HG03025 (cell line): Measurements from ENCODE around the gene LTB4R2.
"Not testable (repeated sequence)": the region's sequence is repeated elsewhere in the genome, so short reads cannot be mapped to it uniquely, and the experiment has no call there.

Experiments
- ATAC-seq: cut with Tn5 transposase; IDR thresholded peaks from one replicate; pipeline ENCODE4 v1.9.1; 2021; ENCODE audit warnings: mild to moderate bottlenecking, moderate library complexity; ENCODE audit not compliant: unreplicated experiment, low FRiP score

LTB4R2 gene

DNA sequence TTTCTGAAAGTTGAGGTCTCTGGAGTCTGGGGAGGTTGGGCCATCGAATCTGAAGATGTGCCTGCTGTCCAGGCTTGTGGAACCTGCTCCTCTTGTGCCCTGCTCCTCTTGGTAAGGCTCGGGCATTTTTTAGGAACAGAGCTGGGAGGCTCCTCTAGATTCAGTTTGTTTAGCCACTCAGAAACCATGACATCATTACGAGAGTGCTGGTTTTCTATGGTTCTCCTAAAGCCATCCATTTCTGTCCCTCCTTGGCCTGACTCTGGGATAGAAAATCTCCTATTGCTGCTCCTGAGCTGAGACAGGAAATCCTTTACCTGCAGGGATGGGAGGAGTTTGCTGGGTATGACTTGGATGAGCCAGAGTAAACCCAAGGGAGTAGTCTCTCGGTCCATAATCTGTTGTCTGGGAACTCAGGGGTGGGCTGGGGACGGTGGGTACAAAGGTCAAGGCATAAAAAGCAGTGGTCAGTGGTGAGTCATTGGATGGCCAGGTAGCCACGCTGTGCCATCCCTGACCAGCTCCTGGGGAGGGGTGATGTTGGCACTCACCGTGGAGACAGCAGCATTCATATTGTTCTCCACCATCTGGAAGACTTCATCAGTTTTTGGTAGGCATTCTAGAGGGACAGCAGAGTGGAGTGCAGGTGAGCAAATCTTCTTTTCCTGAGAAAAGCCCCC, 27.3 kb downstream of the LTB4R2 start:
- ATAC-seq = no peak

GRCh38 chr14:24337824-24338175, 27.9 kb downstream of the LTB4R2 start:
- ATAC-seq = no peak

- ATAC-seq = no peak
Measured at GRCh38 chr14:24338843-24339242, 28.9 kb downstream of the LTB4R2 start.

DNA sequence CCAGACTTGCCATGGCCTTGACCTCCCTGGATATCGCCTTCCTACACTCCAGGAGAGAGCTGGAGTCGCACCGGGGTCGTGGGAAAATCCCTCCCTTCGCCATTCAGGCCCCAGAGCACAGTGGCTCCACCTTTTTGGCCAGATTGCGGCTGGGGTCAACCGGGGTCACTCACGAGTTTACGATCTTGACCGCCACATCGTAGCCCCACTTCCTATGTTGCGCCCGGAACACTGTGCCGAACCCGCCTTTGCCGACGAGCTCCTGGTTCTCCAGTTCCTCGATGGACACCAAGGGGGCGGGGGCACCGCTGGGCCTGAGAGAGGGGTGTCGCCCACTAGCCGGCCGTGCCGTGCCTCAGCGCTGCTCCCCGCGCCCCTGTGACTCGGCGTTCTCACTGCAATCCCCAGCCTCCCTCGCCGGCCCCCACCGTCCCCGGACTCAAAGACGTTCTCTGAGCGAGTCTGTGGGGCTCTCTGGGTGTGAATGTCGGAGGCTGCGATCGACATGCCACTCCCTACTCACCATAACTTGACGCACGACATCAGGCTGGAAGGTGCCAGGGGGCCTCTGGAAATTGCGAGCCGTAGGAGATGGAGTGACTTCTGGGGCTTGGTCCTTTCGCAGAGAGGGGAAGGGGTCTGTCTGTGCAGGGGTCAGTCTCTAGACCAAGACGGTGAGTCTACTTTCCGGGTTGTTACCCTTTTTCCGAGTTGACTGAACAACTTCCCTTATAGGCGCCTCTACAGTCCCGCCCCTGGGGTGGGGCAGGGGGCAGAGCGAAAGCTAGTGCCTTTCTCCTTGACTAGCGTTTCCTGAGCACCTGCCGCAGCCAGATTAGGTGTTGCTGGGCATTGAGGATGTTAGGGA, 29.6 kb downstream of the LTB4R2 start, which contains the start of gene RIPK3:
Gene RIPK3, minus strand, starts transcription at position 708 of the 868 bp plus-strand sequence. Its CDS starts 165 bp downstream, at position 543.
- peak; percentile 67 for ATAC-seq

- no peak for ATAC-seq
Measured at GRCh38 chr14:24340606-24341005, 30.7 kb downstream of the LTB4R2 start.

DNA sequence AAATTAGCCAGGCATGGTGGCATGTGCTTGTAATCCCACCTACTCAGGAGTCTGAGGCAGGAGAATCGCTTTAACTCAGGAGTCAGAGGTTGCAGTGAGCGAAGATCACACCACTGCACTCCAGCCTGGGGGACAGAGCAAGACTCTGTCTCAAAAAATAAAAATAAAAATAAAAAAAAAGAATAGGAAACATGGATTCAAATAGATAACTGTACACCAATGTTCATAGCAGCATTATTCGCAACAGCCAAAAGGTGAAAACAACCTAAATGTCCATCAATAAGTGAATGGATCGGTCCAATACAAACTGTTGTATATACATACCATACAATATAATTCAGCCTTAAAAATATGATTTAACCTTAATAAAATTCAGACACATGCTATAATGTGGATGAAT, 32.9 kb downstream of the LTB4R2 start:
- no peak for ATAC-seq

DNA sequence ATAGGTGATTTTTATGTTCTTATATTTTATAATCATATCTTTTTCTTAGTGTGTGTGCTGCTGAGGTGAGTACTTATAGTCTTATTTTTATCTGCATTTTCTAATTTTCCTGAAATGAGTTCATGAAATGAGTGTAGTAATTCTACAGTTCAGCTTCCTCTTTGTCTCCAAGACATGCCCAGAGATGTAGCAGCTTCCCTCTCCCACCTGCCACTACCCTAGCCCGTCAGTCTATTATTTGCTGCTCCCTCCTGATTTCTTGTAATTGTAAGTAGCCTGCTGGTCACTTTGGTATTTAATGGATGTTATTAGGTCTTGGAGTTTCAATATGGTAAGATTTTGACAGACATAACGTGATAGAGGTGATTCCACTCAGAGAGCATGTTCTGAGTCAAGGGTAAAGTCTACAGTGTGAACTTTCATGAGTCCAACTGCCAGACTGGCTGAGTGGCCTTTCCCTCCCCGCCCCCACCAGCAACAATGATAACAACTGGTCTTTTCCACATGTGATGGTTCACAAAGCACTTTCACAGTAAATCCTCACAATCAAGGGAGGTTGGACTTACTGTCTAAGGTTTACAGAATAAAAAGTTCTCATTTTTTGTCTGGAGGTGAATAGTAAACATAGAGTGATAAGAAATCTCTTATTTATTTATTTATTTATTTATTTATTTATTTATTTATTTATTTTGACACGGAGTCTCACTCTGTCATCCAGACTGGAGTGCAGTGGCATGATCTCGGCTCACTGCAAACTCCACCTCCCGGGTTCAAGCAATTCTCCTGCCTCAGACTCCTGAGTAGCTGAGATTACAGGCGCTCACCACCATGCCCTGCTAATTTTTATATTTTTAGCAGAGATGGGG, 34.1 kb downstream of the LTB4R2 start:
- ATAC-seq = no peak

DNA sequence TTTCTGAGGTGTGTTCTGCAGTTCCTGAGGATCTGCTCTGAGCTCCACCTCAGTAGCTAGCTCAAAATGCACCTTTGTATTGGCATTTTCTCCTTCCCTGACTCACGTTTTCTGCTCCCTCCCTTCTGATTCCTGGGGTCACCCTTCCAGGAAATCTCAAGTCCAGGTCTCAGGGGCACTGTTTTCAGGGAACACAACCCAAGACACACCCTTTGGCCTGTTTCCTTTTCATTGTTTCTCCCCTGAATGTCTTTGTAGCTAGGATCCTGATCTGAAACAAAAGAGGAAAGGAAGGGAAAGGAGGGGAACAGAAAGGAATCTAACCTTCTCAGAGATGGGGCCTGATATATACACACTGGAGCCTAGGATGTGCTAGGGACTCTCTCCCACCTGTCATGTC, 37.2 kb downstream of the LTB4R2 start:
- ATAC-seq = no peak

DNA sequence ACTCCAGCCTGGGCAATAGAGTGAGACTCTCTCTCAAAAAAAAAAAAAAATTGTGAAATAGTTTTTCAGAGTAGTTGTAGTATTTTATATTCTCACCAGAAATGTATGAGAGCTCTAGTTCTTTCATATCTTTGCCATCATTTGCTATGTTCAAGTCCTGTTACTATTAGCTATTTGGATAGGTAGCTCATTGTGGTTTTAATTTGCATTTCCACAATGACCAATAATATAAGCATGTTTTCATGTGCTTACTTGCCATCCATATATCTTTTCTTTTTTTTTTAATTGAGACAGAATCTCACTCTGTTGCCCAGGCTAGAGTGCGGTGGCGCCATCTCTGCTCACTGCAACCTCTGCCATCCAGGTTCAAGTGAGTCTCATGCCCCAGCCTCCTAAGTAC, 38.2 kb downstream of the LTB4R2 start:
- no peak for ATAC-seq

DNA sequence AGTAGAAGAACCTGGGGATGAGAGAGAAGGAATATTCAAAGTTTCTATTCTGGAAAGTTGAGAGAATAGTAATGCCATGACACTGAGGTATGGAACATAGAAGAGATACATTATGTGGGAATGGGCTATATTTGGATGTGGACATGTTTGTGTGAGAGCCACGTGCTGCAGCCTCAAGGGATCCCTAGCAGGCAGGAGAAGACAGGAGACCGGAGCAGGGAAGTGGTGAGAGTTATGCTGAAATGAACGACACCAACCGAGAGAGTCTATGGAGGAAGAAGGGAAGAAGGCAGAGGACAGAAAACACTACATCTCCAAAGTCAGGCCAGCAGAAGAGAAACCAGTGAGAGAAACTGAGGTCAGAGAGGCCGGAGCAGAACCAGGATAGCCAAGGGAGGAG, 39.8 kb downstream of the LTB4R2 start:
- no peak for ATAC-seq

GRCh38 chr14:24351517-24351916, 41.6 kb downstream of the LTB4R2 start:
- no peak for ATAC-seq

- no peak for ATAC-seq
Measured at GRCh38 chr14:24353559-24354481, 43.9 kb downstream of the LTB4R2 start.

- not testable (repeated sequence) for ATAC-seq
Measured at GRCh38 chr14:24354482-24354825, 44.5 kb downstream of the LTB4R2 start.

DNA sequence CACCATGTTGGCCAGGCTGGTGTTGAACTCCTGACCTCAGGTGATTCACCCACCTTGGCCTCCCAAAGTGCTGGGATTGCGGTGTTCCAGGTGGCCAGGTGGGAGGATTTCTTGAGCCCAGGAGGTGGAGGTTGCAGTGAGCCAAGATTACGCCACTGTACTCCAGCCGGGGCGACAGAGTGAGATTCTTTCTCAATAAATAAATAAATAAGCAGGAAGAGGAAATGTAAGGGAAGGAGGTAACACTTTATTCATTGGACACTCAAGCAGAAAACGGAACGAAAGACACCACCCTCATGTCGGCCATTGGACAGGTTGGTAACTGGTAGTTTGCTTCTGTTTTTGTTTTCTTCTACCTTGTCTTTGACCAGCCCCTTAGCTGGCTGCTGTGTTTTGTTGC, 45.1 kb downstream of the LTB4R2 start:
- no peak for ATAC-seq

- ATAC-seq = no peak
Measured at GRCh38 chr14:24356208-24356607, 46.3 kb downstream of the LTB4R2 start.

- ATAC-seq = no peak
Measured at GRCh38 chr14:24360281-24360680, 50.3 kb downstream of the LTB4R2 start.

DNA sequence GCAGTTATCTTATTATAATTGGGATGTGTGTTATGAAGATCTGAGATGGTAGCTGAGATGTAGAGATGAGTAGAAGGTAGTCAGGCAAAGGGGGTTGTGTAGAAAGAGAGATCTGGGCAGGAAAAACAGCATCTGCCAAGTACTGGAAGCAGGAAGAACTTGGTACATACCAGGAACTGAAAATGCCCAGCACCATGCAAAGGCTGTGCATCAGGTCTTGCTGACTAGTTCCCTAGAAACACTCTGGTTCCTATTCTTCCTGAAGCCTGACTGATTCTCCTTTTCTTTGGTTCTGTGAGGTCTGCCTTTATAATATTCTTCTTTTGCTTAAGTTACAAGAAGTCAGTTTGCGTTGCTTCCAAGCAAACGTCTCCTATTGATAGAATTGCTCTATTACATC, 51.4 kb downstream of the LTB4R2 start:
- ATAC-seq = no peak
